ENCODE data around the gene NHLRC3.
"Not testable (repeated sequence)": the region's sequence is repeated elsewhere in the genome, so short reads cannot be mapped to it uniquely, and the experiment has no call there.

The NHLRC3 gene

GRCh38 chr13:39047560-39047959, 9.3 kb downstream of the NHLRC3 start:
- no peak overlapping the region for H3K9ac ChIP-seq (ENCODE audit: low read depth, low read length)
- H3K9me3 ChIP-seq (ENCODE audit: control insufficient read depth, insufficient read depth, low read length): no peaks in the 10 kb centered on the region
- peaks cover 5% of the 10 kb centered on the region for H3K4me1 ChIP-seq (ENCODE audit: control insufficient read depth, insufficient read depth, low read length)
- no peaks in the 10 kb centered on the region for H3K36me3 ChIP-seq (ENCODE audit: control insufficient read depth, insufficient read depth, low read length)
- H3K4me3 ChIP-seq (ENCODE audit: low read depth, low read length): no peak overlapping the region
- no peaks in the 10 kb centered on the region for H3K27me3 ChIP-seq (ENCODE audit: control insufficient read depth, insufficient read depth, low read length)

- no peak overlapping the region for H3K4me3 ChIP-seq (ENCODE audit: low read depth, low read length)
- no peaks in the 10 kb centered on the region for H3K9me3 ChIP-seq (ENCODE audit: control insufficient read depth, insufficient read depth, low read length)
- H3K9ac ChIP-seq (ENCODE audit: low read depth, low read length): no peak overlapping the region
- no peaks in the 10 kb centered on the region for H3K36me3 ChIP-seq (ENCODE audit: control insufficient read depth, insufficient read depth, low read length)
- H3K4me1 ChIP-seq (ENCODE audit: control insufficient read depth, insufficient read depth, low read length): peaks cover 8% of the 10 kb centered on the region
- no peaks in the 10 kb centered on the region for H3K27me3 ChIP-seq (ENCODE audit: control insufficient read depth, insufficient read depth, low read length)
Observed at GRCh38 chr13:39048806-39049205, 10.6 kb downstream of the NHLRC3 start.

GRCh38 chr13:39049274-39049673, 11.0 kb downstream of the NHLRC3 start:
- Histone ChIP-seq H3K9me3 (ENCODE audit: control insufficient read depth, insufficient read depth, low read length) (no peaks in the 10 kb centered on the region), H3K4me3 (ENCODE audit: low read depth, low read length) (no peak overlapping the region), H3K9ac (ENCODE audit: low read depth, low read length) (no peak overlapping the region), H3K27me3 (ENCODE audit: control insufficient read depth, insufficient read depth, low read length) (no peaks in the 10 kb centered on the region), H3K36me3 (ENCODE audit: control insufficient read depth, insufficient read depth, low read length) (no peaks in the 10 kb centered on the region), H3K4me1 (ENCODE audit: control insufficient read depth, insufficient read depth, low read length) (peaks cover 8% of the 10 kb centered on the region)

- H3K4me1 ChIP-seq (ENCODE audit: control insufficient read depth, insufficient read depth, low read length): peaks cover 8% of the 10 kb centered on the region
- no peak overlapping the region for H3K9ac ChIP-seq (ENCODE audit: low read depth, low read length)
- H3K36me3 ChIP-seq (ENCODE audit: control insufficient read depth, insufficient read depth, low read length): no peaks in the 10 kb centered on the region
- no peak overlapping the region for H3K4me3 ChIP-seq (ENCODE audit: low read depth, low read length)
- H3K9me3 ChIP-seq (ENCODE audit: control insufficient read depth, insufficient read depth, low read length): no peaks in the 10 kb centered on the region
- no peaks in the 10 kb centered on the region for H3K27me3 ChIP-seq (ENCODE audit: control insufficient read depth, insufficient read depth, low read length)
Observed at GRCh38 chr13:39051157-39051556, 12.9 kb downstream of the NHLRC3 start.

- Histone ChIP-seq H3K4me3 (ENCODE audit: low read depth, low read length) (no peak overlapping the region), H3K9me3 (ENCODE audit: control insufficient read depth, insufficient read depth, low read length) (no peaks in the 10 kb centered on the region), H3K4me1 (ENCODE audit: control insufficient read depth, insufficient read depth, low read length) (peaks cover 6% of the 10 kb centered on the region), H3K27me3 (ENCODE audit: control insufficient read depth, insufficient read depth, low read length) (no peaks in the 10 kb centered on the region), H3K9ac (ENCODE audit: low read depth, low read length) (no peak overlapping the region), H3K36me3 (ENCODE audit: control insufficient read depth, insufficient read depth, low read length) (no peaks in the 10 kb centered on the region)
Observed at GRCh38 chr13:39052944-39053343, 14.7 kb downstream of the NHLRC3 start.

GRCh38 chr13:39054112-39054511, 15.9 kb downstream of the NHLRC3 start:
- H3K4me1 ChIP-seq (ENCODE audit: control insufficient read depth, insufficient read depth, low read length): peaks cover 6% of the 10 kb centered on the region
- H3K4me3 ChIP-seq (ENCODE audit: low read depth, low read length): no peak overlapping the region
- no peaks in the 10 kb centered on the region for H3K9me3 ChIP-seq (ENCODE audit: control insufficient read depth, insufficient read depth, low read length)
- no peaks in the 10 kb centered on the region for H3K36me3 ChIP-seq (ENCODE audit: control insufficient read depth, insufficient read depth, low read length)
- H3K27me3 ChIP-seq (ENCODE audit: control insufficient read depth, insufficient read depth, low read length): no peaks in the 10 kb centered on the region
- no peak overlapping the region for H3K9ac ChIP-seq (ENCODE audit: low read depth, low read length)

- Histone ChIP-seq H3K27me3 (ENCODE audit: control insufficient read depth, insufficient read depth, low read length) (no peaks in the 10 kb centered on the region), H3K9me3 (ENCODE audit: control insufficient read depth, insufficient read depth, low read length) (no peaks in the 10 kb centered on the region), H3K9ac (ENCODE audit: low read depth, low read length) (no peak overlapping the region), H3K36me3 (ENCODE audit: control insufficient read depth, insufficient read depth, low read length) (no peaks in the 10 kb centered on the region), H3K4me3 (ENCODE audit: low read depth, low read length) (no peak overlapping the region), H3K4me1 (ENCODE audit: control insufficient read depth, insufficient read depth, low read length) (peaks cover 6% of the 10 kb centered on the region)
Observed at GRCh38 chr13:39056018-39056417, 17.8 kb downstream of the NHLRC3 start.

- Histone ChIP-seq H3K27me3 (ENCODE audit: control insufficient read depth, insufficient read depth, low read length) (no peaks in the 10 kb centered on the region), H3K36me3 (ENCODE audit: control insufficient read depth, insufficient read depth, low read length) (no peaks in the 10 kb centered on the region), H3K4me1 (ENCODE audit: control insufficient read depth, insufficient read depth, low read length) (no peaks in the 10 kb centered on the region), H3K9ac (ENCODE audit: low read depth, low read length) (no peak overlapping the region), H3K9me3 (ENCODE audit: control insufficient read depth, insufficient read depth, low read length) (no peaks in the 10 kb centered on the region), H3K4me3 (ENCODE audit: low read depth, low read length) (no peak overlapping the region)
Observed at GRCh38 chr13:39058040-39058439, 19.8 kb downstream of the NHLRC3 start.

GRCh38 chr13:39062004-39062403, 23.7 kb downstream of the NHLRC3 start:
- H3K9ac ChIP-seq (ENCODE audit: low read depth, low read length): no peak overlapping the region
- no peaks in the 10 kb centered on the region for H3K27me3 ChIP-seq (ENCODE audit: control insufficient read depth, insufficient read depth, low read length)
- no peak overlapping the region for H3K4me3 ChIP-seq (ENCODE audit: low read depth, low read length)
- H3K4me1 ChIP-seq (ENCODE audit: control insufficient read depth, insufficient read depth, low read length): no peaks in the 10 kb centered on the region
- no peaks in the 10 kb centered on the region for H3K9me3 ChIP-seq (ENCODE audit: control insufficient read depth, insufficient read depth, low read length)
- H3K36me3 ChIP-seq (ENCODE audit: control insufficient read depth, insufficient read depth, low read length): no peaks in the 10 kb centered on the region

- Histone ChIP-seq H3K4me3 (ENCODE audit: low read depth, low read length) (no peak overlapping the region), H3K9ac (ENCODE audit: low read depth, low read length) (no peak overlapping the region), H3K4me1 (ENCODE audit: control insufficient read depth, insufficient read depth, low read length) (no peaks in the 10 kb centered on the region), H3K9me3 (ENCODE audit: control insufficient read depth, insufficient read depth, low read length) (no peaks in the 10 kb centered on the region), H3K27me3 (ENCODE audit: control insufficient read depth, insufficient read depth, low read length) (no peaks in the 10 kb centered on the region), H3K36me3 (ENCODE audit: control insufficient read depth, insufficient read depth, low read length) (no peaks in the 10 kb centered on the region)
Observed at GRCh38 chr13:39072842-39073241, 34.6 kb downstream of the NHLRC3 start.

GRCh38 chr13:39073983-39074382, 35.7 kb downstream of the NHLRC3 start:
- no peak overlapping the region for H3K4me3 ChIP-seq (ENCODE audit: low read depth, low read length)
- no peaks in the 10 kb centered on the region for H3K27me3 ChIP-seq (ENCODE audit: control insufficient read depth, insufficient read depth, low read length)
- H3K9me3 ChIP-seq (ENCODE audit: control insufficient read depth, insufficient read depth, low read length): no peaks in the 10 kb centered on the region
- no peak overlapping the region for H3K9ac ChIP-seq (ENCODE audit: low read depth, low read length)
- no peaks in the 10 kb centered on the region for H3K36me3 ChIP-seq (ENCODE audit: control insufficient read depth, insufficient read depth, low read length)
- H3K4me1 ChIP-seq (ENCODE audit: control insufficient read depth, insufficient read depth, low read length): no peaks in the 10 kb centered on the region

- H3K9me3 ChIP-seq (ENCODE audit: control insufficient read depth, insufficient read depth, low read length); H3K9ac ChIP-seq (ENCODE audit: low read depth, low read length); H3K27me3 ChIP-seq (ENCODE audit: control insufficient read depth, insufficient read depth, low read length); H3K4me1 ChIP-seq (ENCODE audit: control insufficient read depth, insufficient read depth, low read length); H3K4me3 ChIP-seq (ENCODE audit: low read depth, low read length); H3K36me3 ChIP-seq (ENCODE audit: control insufficient read depth, insufficient read depth, low read length): not testable (repeated sequence)
Observed at GRCh38 chr13:39086251-39086945, 48.1 kb downstream of the NHLRC3 start.
